Neural progenitor cell (in vitro differentiated cells): ENCODE results near the gene LCE2C. TPM values are rescaled to one million over a fixed set of nuclear protein-coding genes. Genes with fewer than 3 reads are reported as not detected.

ENCODE experiments used
- DNase-seq: peaks from one replicate; pipeline ENCODE4 v3.0.0-alpha.2; 2016; ENCODE audit warnings: low spot score
- H2AFZ ChIP-seq: fragments of 200-600 bp; sonication (generic); replicated peaks from 2 replicates; pipeline ENCODE4 v1.6.1; 2016; ENCODE audit warnings: antibody characterized with exemption
- H3F3A ChIP-seq: fragments of 200-600 bp; sonication (generic); 2 replicates; pipeline ENCODE4 v1.6.1; 2016; ENCODE audit warnings: antibody characterized with exemption, low read depth
- H3K27ac ChIP-seq: fragments of 200-600 bp; sonication (generic); 2 replicates; pipeline ENCODE4 v1.5.1; 2016; ENCODE audit warnings: mild to moderate bottlenecking
- H3K27me3 ChIP-seq: fragments of 200-600 bp; sonication (generic); 2 replicates; pipeline ENCODE4 v1.6.1; 2016; ENCODE audit warnings: mild to moderate bottlenecking, moderate library complexity
- H3K36me3 ChIP-seq: fragments of 200-600 bp; sonication (generic); 2 replicates; pipeline ENCODE4 v1.5.1; 2016
- H3K4me1 ChIP-seq: fragments of 200-600 bp; sonication (generic); 2 replicates; pipeline ENCODE4 v1.6.1; 2016; ENCODE audit warnings: mixed run types
- H3K4me2 ChIP-seq: fragments of 200-600 bp; sonication (generic); 2 replicates; pipeline ENCODE4 v1.6.1; 2016
- H3K4me3 ChIP-seq: fragments of 200-600 bp; sonication (generic); 2 replicates; pipeline ENCODE4 v1.5.1; 2016
- H3K79me2 ChIP-seq: fragments of 200-600 bp; sonication (generic); 2 replicates; pipeline ENCODE4 v1.6.1; 2016; ENCODE audit warnings: low read depth
- H3K9ac ChIP-seq: fragments of 200-600 bp; sonication (generic); 2 replicates; pipeline ENCODE4 v1.6.1; 2016
- H3K9me3 ChIP-seq: fragments of 200-600 bp; sonication (generic); 2 replicates; pipeline ENCODE4 v1.5.1; 2016; ENCODE audit warnings: low read depth
- H4K20me1 ChIP-seq: fragments of 200-600 bp; sonication (generic); 2 replicates; pipeline ENCODE4 v1.6.1; 2016; ENCODE audit warnings: low read depth
- H3K27ac Mint-ChIP-seq: 3 replicates; pipeline ENCODE4 v1.8.0; 2021; ENCODE audit warnings: mixed read lengths
- H3K27me3 Mint-ChIP-seq: 2 replicates; pipeline ENCODE4 v1.8.0; 2022; ENCODE audit warnings: low read depth, mild to moderate bottlenecking, inconsistent platforms, moderate library complexity, mixed read lengths; ENCODE audit not compliant: insufficient read depth
- H3K36me3 Mint-ChIP-seq: 3 replicates; pipeline ENCODE4 v1.8.0; 2021; ENCODE audit warnings: mixed read lengths
- H3K4me1 Mint-ChIP-seq: 3 replicates; pipeline ENCODE4 v1.8.0; 2021; ENCODE audit warnings: mixed read lengths
- H3K4me3 Mint-ChIP-seq: 3 replicates; pipeline ENCODE4 v1.8.0; 2021; ENCODE audit warnings: mild to moderate bottlenecking, moderate library complexity, mixed read lengths
- H3K9me3 Mint-ChIP-seq: 3 replicates; pipeline ENCODE4 v1.8.0; 2020; ENCODE audit warnings: mixed read lengths
- CTCF ChIP-seq: fragments of 200-600 bp; sonication (generic); IDR thresholded peaks from 2 replicates; pipeline ENCODE4 v1.5.1; 2017; ENCODE audit warnings: antibody characterized with exemption, mild to moderate bottlenecking
- EZH2 ChIP-seq: fragments of 200-600 bp; sonication (generic); IDR thresholded peaks from 2 replicates; pipeline ENCODE4 v1.6.1; 2017; ENCODE audit warnings: antibody characterized with exemption, mild to moderate bottlenecking, moderate library complexity
- EZH2phosphoT487 ChIP-seq: fragments of 200-600 bp; sonication (generic); IDR thresholded peaks from 2 replicates; pipeline ENCODE4 v1.6.1; 2017; ENCODE audit warnings: antibody characterized with exemption
- total RNA-seq: library from RNA; depleted of rRNA; stranded (reverse); fragments of >200 nt; gene quantifications from 2 replicates; pipeline ENCODE4 v1.2.3, GENCODE V29; 2015; ENCODE audit warnings: low replicate concordance

Gene LCE2C
- total RNA-seq, 1 donor from 2014 or later = not detected

DNA sequence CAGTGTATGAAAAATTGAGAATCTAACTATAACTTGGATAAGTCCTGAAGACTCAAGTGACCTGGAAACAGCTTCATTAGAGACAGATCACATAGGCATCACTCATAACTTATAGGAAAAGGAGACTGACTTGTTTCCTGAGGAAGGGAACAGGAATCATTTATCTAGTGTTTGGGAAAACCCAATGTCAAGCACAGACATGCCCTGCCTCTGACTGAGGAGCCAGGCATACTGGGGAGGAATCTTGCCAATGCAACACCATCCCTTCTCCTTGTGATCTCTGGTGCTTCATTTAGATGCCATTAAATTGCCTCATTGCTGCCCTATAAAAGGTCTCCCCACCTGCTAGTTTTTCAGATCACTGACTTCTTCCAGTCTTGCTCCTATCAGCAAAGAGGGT is 43.2 kb downstream of the LCE2C start:
- DNase-seq = no peak
- H3K4me2 ChIP-seq = no peak overlapping the region
- Mint-ChIP-seq H3K9me3 (peaks cover 32% of the 10 kb centered on the region), H3K27ac (no peak overlapping the region), H3K4me3 (no peak overlapping the region), H3K36me3 (no peaks in the 10 kb centered on the region), H3K27me3 (peaks cover 2% of the 10 kb centered on the region), H3K4me1 (no peaks in the 10 kb centered on the region)
- no peaks in the 10 kb centered on the region for H3K4me1 ChIP-seq
- H3F3A ChIP-seq = no peaks in the 10 kb centered on the region
- H2AFZ ChIP-seq = no peak overlapping the region
- H3K27me3 ChIP-seq = no peaks in the 10 kb centered on the region
- H3K79me2 ChIP-seq = no peaks in the 10 kb centered on the region
- H3K27ac ChIP-seq = no peak overlapping the region
- H3K36me3 ChIP-seq = no peaks in the 10 kb centered on the region
- peaks cover 26% of the 10 kb centered on the region for H3K9me3 ChIP-seq
- no peaks in the 10 kb centered on the region for H4K20me1 ChIP-seq
- no peak overlapping the region for H3K9ac ChIP-seq
- H3K4me3 ChIP-seq = no peak overlapping the region
- TF ChIP-seq EZH2 = no peak
- TF ChIP-seq CTCF = no peak
- no peak for TF ChIP-seq EZH2phosphoT487

DNA sequence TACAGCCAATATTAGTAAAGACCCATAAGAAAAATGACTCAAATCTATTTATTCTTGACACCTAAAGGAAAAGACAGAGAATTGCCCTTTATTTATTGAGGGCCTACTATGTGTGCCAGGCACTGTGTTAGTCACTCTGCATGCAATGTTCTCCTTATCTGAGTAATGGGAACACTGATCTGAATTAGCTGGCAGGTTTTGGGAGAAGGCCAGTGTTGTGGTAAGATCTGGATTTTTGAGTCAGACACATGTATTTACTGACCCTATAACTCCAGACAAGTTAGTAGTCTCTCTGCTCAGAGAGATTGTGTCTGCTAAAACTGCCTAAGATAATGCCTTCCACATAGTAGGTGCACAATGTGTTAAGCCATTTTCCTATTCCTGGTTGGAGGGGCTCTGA is 50.2 kb downstream of the LCE2C start:
- no peak overlapping the region for H3K4me3 ChIP-seq
- no peaks in the 10 kb centered on the region for H3K79me2 ChIP-seq
- H3K36me3 ChIP-seq = no peaks in the 10 kb centered on the region
- H3K4me1 Mint-ChIP-seq = no peaks in the 10 kb centered on the region
- no peak overlapping the region for H3K4me2 ChIP-seq
- H3F3A ChIP-seq = no peaks in the 10 kb centered on the region
- peaks cover 2% of the 10 kb centered on the region for H3K27me3 Mint-ChIP-seq
- no peak overlapping the region for H3K9ac ChIP-seq
- H3K27ac Mint-ChIP-seq = no peak overlapping the region
- no peaks in the 10 kb centered on the region for H3K4me1 ChIP-seq
- peaks cover 33% of the 10 kb centered on the region for H3K9me3 ChIP-seq
- H3K9me3 Mint-ChIP-seq = peaks cover 28% of the 10 kb centered on the region
- H2AFZ ChIP-seq = no peak overlapping the region
- H4K20me1 ChIP-seq = no peaks in the 10 kb centered on the region
- H3K4me3 Mint-ChIP-seq = no peak overlapping the region
- TF ChIP-seq CTCF (no peak), EZH2 (no peak), EZH2phosphoT487 (no peak)
- no peak for DNase-seq
- H3K27ac ChIP-seq = no peak overlapping the region
- no peaks in the 10 kb centered on the region for H3K36me3 Mint-ChIP-seq
- H3K27me3 ChIP-seq = no peaks in the 10 kb centered on the region

Other genes starting within 250 kb of the LCE2C start
- gene LCE5A, start 164.5 kb upstream of the LCE2C start, total RNA-seq = not detected in 2 replicates
- gene CRCT1, start 160.8 kb upstream of the LCE2C start, total RNA-seq = not detected in 2 replicates
- not detected in 2 replicates for gene LCE3E, start 108.5 kb upstream of the LCE2C start, total RNA-seq
- not detected in 2 replicates for gene LCE3D, start 94.8 kb upstream of the LCE2C start, total RNA-seq
- gene LCE3C, start 75.0 kb upstream of the LCE2C start, total RNA-seq = not detected in 2 replicates
- gene LCE3B, start 61.5 kb upstream of the LCE2C start, total RNA-seq = not detected in 2 replicates
- gene LCE3A, start 52.2 kb upstream of the LCE2C start, total RNA-seq = not detected in 2 replicates
- gene LCE2D, start 11.9 kb upstream of the LCE2C start, total RNA-seq = not detected in 2 replicates
- not detected in 2 replicates for gene LCE2B, start 10.8 kb downstream of the LCE2C start, total RNA-seq
- gene LCE2A, start 23.1 kb downstream of the LCE2C start, total RNA-seq = not detected in 2 replicates
- not detected in 2 replicates for gene LCE4A, start 32.9 kb downstream of the LCE2C start, total RNA-seq
- not detected in 2 replicates for gene KPRP, start 82.7 kb downstream of the LCE2C start, total RNA-seq
- gene LCE1F, start 99.9 kb downstream of the LCE2C start, total RNA-seq = not detected in 2 replicates
- gene LCE1E, start 111.0 kb downstream of the LCE2C start, total RNA-seq = not detected in 2 replicates
- not detected in 2 replicates for gene LCE1D, start 121.4 kb downstream of the LCE2C start, total RNA-seq
- not detected in 2 replicates for gene LCE1C, start 131.4 kb downstream of the LCE2C start, total RNA-seq
- gene LCE1B, start 136.7 kb downstream of the LCE2C start, total RNA-seq = not detected in 2 replicates
- not detected in 2 replicates for gene LCE1A, start 152.2 kb downstream of the LCE2C start, total RNA-seq
- not detected in 2 replicates for gene LCE6A, start 167.6 kb downstream of the LCE2C start, total RNA-seq
- gene LCE7A, start 184.7 kb downstream of the LCE2C start, total RNA-seq = not detected in 2 replicates
- gene SMCP, start 203.0 kb downstream of the LCE2C start, total RNA-seq = not detected in 2 replicates
- gene IVL, start 233.3 kb downstream of the LCE2C start, total RNA-seq = not detected in 2 replicates